LHCN-M2 (cell line): Measurements from ENCODE around the gene DBI. TPM values are rescaled to one million over a fixed set of nuclear protein-coding genes. Genes with fewer than 3 reads are reported as not detected.

Experiments used
- DNase-seq: peaks from one replicate; pipeline ENCODE4 v3.0.0-alpha.2; 2012; ENCODE audit warnings: low read depth
- polyA plus RNA-seq: library from polyadenylated mRNA; unstranded; fragments of >200 nt; gene quantifications from one replicate; pipeline ENCODE4 v1.2.1, GENCODE V29; 2012; ENCODE audit warnings: missing spikeins
- total RNA-seq: library from RNA; depleted of rRNA; stranded (reverse); fragments of >200 nt; gene quantifications from 2 replicates; pipeline ENCODE4 v1.2.3, GENCODE V29; 2014; rRNA removed

The DBI gene
- total RNA-seq, result 135 and 150 TPM in 2 replicates
- polyA plus RNA-seq, result 582 TPM

GRCh38 chr2:119366649-119367471, at the start of gene DBI, which contains the start of gene C2orf76:
DBI (plus strand) TSS chr2:119366977; CDS start chr2:119367052, 75 bp downstream.
C2orf76 (minus strand) TSS chr2:119366834; CDS start chr2:119339959, 26,875 bp downstream.
- DNase-seq, result peak; percentile 95

- no peak for DNase-seq
Measured at GRCh38 chr2:119317554-119317953, 49.2 kb upstream of the DBI start.

- DNase-seq, result no peak
Measured at GRCh38 chr2:119319593-119319992, 47.2 kb upstream of the DBI start.

GRCh38 chr2:119323459-119323858, 43.3 kb upstream of the DBI start:
- DNase-seq, result no peak

- DNase-seq, result no peak
Measured at GRCh38 chr2:119324685-119325270, 42.0 kb upstream of the DBI start.

GRCh38 chr2:119326938-119327337, 39.8 kb upstream of the DBI start:
- DNase-seq, result no peak

- no peak for DNase-seq
Measured at GRCh38 chr2:119327431-119327830, 39.3 kb upstream of the DBI start.

GRCh38 chr2:119332953-119333352, 33.8 kb upstream of the DBI start:
- DNase-seq, result no peak

- DNase-seq, result no peak
Measured at GRCh38 chr2:119333360-119333759, 33.4 kb upstream of the DBI start.

- DNase-seq, result no peak
Measured at GRCh38 chr2:119333833-119334232, 32.9 kb upstream of the DBI start.

GRCh38 chr2:119337749-119338148, 29.0 kb upstream of the DBI start:
- DNase-seq, result no peak

GRCh38 chr2:119338272-119338671, 28.5 kb upstream of the DBI start:
- DNase-seq, result no peak

- no peak for DNase-seq
Measured at GRCh38 chr2:119338826-119339561, 27.8 kb upstream of the DBI start.

GRCh38 chr2:119339562-119339923, 27.2 kb upstream of the DBI start:
- no peak for DNase-seq

GRCh38 chr2:119341684-119342083, 25.1 kb upstream of the DBI start:
- no peak for DNase-seq

GRCh38 chr2:119349289-119349688, 17.5 kb upstream of the DBI start:
- DNase-seq, result no peak

- DNase-seq, result no peak
Measured at GRCh38 chr2:119350311-119350998, 16.3 kb upstream of the DBI start.

GRCh38 chr2:119352357-119352756, 14.4 kb upstream of the DBI start:
- no peak for DNase-seq

GRCh38 chr2:119354860-119355259, 11.9 kb upstream of the DBI start:
- no peak for DNase-seq

GRCh38 chr2:119359774-119360173, 7.0 kb upstream of the DBI start:
- DNase-seq, result no peak

- DNase-seq, result no peak
Measured at GRCh38 chr2:119360423-119360966, 6.3 kb upstream of the DBI start.

GRCh38 chr2:119364798-119365197, 2.0 kb upstream of the DBI start:
- no peak for DNase-seq
